NCI-H2196 (cell line): Measurements from ENCODE around the gene LAD1.

Source experiments
- DNase-seq: peaks from one replicate; lab custom pipeline; 2025; ENCODE audit not compliant: unreplicated experiment; lab: John Stamatoyannopoulos, UW

LAD1 gene

GRCh38 chr1:201393076-201393475 lies 6.0 kb downstream of the LAD1 start:
- DNase-seq, result no peak

GRCh38 chr1:201391651-201392511 lies 7.2 kb downstream of the LAD1 start:
- DNase-seq, result no peak

- no peak for DNase-seq
These were observed 7.9 kb downstream of the LAD1 start for GRCh38 chr1:201391225-201391624.

DNA sequence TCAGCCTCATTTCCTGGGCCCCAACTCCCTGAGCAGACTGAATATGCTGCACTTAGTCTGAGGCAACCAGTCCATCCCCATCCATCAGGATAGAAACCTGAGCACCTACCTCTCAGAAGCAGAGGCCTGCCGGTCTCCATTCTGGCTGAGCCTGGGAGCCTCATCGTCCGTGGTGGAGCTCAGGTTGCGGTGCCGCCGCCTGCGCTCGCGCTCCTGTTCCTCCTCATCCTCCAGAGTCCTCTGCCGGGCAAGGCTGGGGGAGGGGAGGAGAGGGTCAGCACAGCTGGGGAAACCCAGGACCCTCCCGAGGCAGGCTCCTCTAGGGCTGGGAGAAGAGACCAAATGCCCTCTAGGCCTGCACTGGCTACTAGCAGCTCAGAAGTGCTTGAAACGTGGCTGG lies 10.1 kb downstream of the LAD1 start:
- no peak for DNase-seq

- no peak for DNase-seq
These were observed 12.9 kb downstream of the LAD1 start for GRCh38 chr1:201386208-201386607.

- peak; percentile 83 for DNase-seq
These were observed 13.7 kb downstream of the LAD1 start for GRCh38 chr1:201385299-201385891.

- no peak for DNase-seq
These were observed 14.7 kb downstream of the LAD1 start for GRCh38 chr1:201384406-201384782.

GRCh38 chr1:201383647-201384405 lies 15.3 kb downstream of the LAD1 start:
- peak; percentile 90 for DNase-seq

DNA sequence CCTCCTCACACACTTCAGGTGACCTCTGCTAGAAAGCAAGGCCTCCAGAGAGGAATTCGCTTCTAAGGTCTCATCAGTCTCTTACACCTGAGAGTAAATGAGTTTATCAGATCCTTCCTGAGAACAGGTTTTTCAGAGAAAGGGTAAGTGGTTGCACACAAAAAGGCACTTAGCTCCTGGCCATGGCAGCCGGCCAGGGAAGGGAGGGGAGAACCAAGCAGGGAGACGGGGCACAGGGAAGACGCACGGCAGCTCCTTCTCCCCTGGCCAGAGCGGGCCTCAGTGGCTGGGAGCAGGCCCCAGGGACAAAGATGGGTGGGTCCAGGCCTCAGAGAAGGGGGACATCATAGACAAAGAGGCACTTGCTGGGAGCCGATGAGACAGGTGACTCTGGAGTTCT lies 18.0 kb downstream of the LAD1 start:
- peak; percentile 72 for DNase-seq

DNA sequence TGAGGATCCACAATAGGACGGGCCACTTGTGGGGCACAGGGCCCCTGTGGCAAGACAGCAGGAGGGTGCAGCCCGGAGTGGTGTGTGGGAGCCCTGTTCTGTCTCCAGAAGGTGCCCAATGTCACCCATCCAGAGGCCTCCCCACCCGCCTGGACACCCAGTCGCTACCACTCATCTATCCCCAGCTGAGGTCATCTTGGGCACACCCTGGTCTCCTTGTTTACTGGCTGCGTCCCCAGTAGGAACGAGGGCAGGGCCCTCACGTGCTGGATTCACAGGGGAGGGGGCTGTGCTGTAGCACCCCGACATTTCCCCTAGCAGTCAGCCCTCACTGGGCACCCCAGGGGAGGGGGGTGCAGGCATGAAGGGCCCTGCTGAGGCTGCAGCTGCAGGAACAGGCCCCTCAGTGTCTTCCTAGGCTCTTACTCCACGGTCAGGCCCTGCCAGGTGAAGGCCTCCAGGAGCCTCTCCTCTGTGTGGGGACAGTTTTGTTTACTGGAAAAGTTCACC lies 19.3 kb downstream of the LAD1 start:
- no peak for DNase-seq

DNA sequence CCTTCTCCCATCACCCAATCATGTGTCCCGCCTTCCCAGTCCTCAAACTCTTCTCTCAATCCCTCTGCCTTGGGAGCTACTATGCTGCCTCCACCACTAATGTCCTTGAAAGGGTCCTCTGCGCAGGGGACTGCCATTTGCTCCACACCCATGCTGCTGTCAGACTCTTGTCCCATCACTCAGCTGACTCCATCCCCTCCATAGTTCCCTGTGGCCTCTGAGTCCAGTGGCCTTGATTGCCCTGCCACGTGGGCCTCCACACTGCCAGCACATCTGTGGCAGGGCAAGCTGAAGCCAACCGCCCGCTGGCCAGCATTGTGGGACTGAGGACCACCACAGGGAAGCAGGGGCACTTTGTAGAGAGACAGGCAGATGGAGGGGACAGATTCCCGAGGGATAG lies 20.3 kb downstream of the LAD1 start:
- DNase-seq, result no peak

GRCh38 chr1:201377611-201378092 lies 21.5 kb downstream of the LAD1 start, which contains the start of gene TNNT2:
Gene TNNT2 (minus strand): TSS chr1:201377680. CDS start chr1:201373254, 4,426 bp downstream.
- DNase-seq, result no peak

DNA sequence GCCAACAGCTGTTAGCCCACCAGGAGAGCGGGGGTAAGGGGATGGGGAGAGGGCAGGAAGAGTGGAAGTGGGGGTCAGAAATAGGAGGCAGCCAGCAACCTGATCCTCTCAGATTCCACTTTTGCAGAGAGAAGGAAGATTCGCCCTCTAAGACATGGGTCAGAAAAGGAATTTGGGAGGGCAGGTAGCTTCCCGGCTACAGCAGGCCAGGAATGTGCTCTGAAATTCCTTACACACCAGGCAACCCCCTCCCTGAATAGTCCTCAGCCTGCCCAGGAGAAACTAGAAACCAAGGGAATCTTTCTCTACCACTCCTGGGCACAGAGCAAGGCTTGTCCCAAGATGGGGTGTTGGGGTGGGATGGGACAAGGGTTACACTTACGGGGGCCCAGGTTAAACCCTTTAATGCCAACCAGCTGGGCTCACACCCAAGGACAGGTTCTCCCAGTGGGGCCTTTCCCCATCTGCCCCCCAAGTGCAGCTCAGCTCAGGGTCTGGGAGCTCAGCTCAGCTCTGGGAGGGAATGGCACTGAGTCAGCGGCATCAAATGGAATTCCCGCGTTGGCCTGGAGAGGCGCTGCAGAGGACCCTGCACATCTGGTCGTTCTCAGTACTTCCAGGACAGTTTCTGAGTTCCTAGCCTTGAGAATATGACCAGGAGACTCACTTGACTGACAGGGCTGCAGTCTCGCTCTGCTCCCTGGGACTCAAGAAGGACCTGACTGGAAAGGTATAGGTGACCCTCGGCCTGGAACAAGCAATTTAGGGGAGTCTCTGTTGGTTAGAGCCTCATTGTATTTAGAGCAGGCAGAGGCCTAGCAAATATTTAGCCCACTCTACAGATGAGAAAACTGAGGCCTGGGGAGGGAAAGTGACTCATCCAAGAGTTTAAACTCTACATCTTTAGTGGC lies 22.4 kb downstream of the LAD1 start:
- DNase-seq, result no peak

- no peak for DNase-seq
These were observed 23.0 kb downstream of the LAD1 start for GRCh38 chr1:201376107-201376463.

- DNase-seq, result no peak
These were observed 24.0 kb downstream of the LAD1 start for GRCh38 chr1:201375169-201375568.

DNA sequence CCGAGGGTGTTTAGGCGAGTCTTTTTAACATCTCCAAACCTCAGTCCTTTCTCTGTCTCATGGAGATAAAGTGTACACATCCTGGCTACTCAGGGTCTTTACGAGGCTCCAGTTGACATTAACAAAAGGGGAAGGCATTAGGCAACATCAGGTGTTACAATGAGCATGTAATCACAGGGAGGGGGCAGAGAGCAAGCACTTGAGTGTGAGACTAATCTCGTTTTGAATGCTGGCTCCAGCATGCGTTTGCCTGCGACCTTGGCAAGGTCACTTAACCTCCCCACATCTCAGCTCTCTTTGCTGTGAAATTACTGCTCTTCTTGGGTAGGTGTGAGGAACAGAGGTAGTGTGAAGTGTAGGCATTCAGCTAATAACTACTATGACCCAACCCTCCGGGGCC lies 24.8 kb downstream of the LAD1 start:
- DNase-seq, result peak; percentile 12

DNA sequence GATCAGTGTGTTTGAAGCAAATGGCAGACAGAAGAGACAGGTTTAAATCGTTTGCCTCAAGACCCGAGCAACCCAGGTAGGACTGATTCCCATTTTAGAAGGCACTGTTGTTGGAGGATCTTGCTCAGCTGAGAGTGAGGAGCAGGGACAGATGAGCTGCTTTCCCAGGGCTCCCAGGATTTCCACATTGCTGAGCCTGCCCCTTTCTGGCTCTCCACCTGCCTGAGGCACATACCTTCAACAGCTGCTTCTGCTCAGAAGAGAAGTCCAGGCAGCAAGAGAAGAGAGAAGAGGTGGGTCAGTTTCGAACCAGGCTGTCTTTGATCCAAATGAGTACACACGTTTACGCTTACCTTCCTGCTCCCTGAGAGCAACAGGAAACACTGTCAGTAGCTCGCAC lies 27.3 kb downstream of the LAD1 start:
- no peak for DNase-seq

- no peak for DNase-seq
These were observed 27.8 kb downstream of the LAD1 start for GRCh38 chr1:201371276-201371675.

DNA sequence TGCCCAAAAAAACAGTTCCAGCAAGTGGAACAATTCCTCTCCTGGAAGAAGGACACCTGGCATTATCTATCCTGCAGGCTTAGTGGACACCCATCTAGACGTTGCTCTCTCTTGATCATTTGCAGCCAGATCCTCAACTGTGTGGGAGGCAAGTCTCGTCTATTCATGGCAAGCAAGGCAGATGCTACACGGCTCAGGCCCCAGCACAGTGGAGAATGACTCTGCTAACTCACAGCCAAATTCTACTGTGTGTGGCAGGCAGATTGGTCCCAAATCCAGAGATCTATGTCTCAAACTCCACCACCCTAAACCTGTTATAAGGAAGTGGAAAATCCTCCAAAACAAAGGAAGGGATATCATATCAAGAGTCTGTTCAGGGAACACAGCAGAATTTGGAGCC lies 28.6 kb downstream of the LAD1 start:
- no peak for DNase-seq

DNA sequence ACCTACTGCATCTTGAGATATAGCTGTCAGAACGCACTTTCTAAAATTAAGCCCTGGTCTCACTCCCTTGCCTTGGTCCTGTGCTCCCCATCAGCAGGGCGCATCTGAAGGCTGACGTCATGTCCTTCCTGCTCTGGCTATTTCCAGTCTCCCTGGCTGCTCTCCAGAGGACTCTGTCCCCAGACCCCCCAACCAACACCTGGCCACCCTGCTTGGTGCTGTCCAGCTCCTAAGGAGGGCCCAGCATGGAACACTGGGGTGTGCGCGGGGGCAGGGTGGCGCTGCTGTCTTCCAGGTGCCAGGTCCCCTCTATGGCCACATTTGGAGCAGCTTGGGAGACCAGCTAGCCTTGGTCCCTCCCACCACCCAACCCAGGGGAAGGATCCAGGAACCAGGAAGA lies 29.9 kb downstream of the LAD1 start:
- DNase-seq, result no peak

DNA sequence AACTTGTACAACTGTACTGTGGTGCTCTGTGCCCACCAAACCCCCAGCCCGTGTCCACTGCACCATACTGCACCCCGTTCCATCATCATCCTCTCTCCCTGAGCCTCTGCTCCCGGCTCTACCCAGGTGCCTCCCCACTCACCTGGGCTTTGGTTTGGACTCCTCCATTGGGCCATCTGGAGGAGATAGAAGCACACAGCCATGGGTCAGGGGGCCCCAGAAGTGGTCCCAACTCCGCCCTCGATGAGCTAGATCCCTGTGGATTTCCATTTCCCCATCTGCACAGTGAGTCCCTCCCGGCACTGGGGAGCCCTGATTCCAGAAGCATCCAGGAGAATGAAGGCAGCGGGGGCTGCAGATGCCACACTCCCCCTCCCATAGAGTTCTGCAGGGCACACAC lies 32.4 kb downstream of the LAD1 start:
- DNase-seq, result no peak
